Stimulated activated CD4-positive, alpha-beta T cell treated with anti-CD3 and anti-CD28 coated beads, TNF-alpha, amount 100 ng/mL, for 4 hours (primary cell): ENCODE measurements around the gene ITPK1.

Experiments
- DNase-seq, 3 experiments: peaks; one replicate each; pipeline ENCODE4 v3.0.0-alpha.2; 2020; ENCODE audit warnings: low read depth in 3 of 3

The ITPK1 gene

GRCh38 chr14:93010522-93011140, 105.1 kb downstream of the ITPK1 start:
- DNase-seq, result no peak

- DNase-seq, result no peak
Observed at GRCh38 chr14:93010130-93010499, 105.6 kb downstream of the ITPK1 start.

GRCh38 chr14:93009471-93010129, 106.1 kb downstream of the ITPK1 start:
- DNase-seq, result no peak

- no peak for DNase-seq
Observed at GRCh38 chr14:93008381-93008780, 107.3 kb downstream of the ITPK1 start.

GRCh38 chr14:93007225-93007997, 108.3 kb downstream of the ITPK1 start:
- no peak for DNase-seq

GRCh38 chr14:93006567-93007051, 109.1 kb downstream of the ITPK1 start:
- DNase-seq, result no peak

- DNase-seq, result no peak
Observed at GRCh38 chr14:93005838-93006237, 109.9 kb downstream of the ITPK1 start.

GRCh38 chr14:93005135-93005813, 110.5 kb downstream of the ITPK1 start:
- no peak for DNase-seq

GRCh38 chr14:93004699-93005082, 111.0 kb downstream of the ITPK1 start:
- no peak for DNase-seq

- no peak for DNase-seq
Observed at GRCh38 chr14:93003945-93004698, 111.6 kb downstream of the ITPK1 start.

GRCh38 chr14:93002851-93003298, 112.8 kb downstream of the ITPK1 start:
- no peak for DNase-seq

GRCh38 chr14:93002049-93002448, 113.7 kb downstream of the ITPK1 start:
- DNase-seq, result no peak

- DNase-seq, result no peak
Observed at GRCh38 chr14:92998946-92999345, 116.8 kb downstream of the ITPK1 start.

GRCh38 chr14:92997343-92998061, 118.2 kb downstream of the ITPK1 start:
- no peak for DNase-seq

GRCh38 chr14:92995620-92996019, 120.1 kb downstream of the ITPK1 start:
- DNase-seq, result no peak

- no peak for DNase-seq
Observed at GRCh38 chr14:92994942-92995341, 120.8 kb downstream of the ITPK1 start.

GRCh38 chr14:92994131-92994676, 121.5 kb downstream of the ITPK1 start:
- no peak for DNase-seq

- DNase-seq, result no peak
Observed at GRCh38 chr14:92993302-92993701, 122.4 kb downstream of the ITPK1 start.

- no peak for DNase-seq
Observed at GRCh38 chr14:92991536-92991935, 124.2 kb downstream of the ITPK1 start.
